SIG-M5 treated with dmso at 0.1 percent for 504 hours (cell line): ENCODE data around the gene IFNA2.
"Not testable (repeated sequence)": the region's sequence is repeated elsewhere in the genome, so short reads cannot be mapped to it uniquely, and the experiment has no call there.

ENCODE experiments used
- DNase-seq: peaks from one replicate; lab custom pipeline; 2025; ENCODE audit not compliant: unreplicated experiment; lab: John Stamatoyannopoulos, UW

Gene IFNA2

DNA sequence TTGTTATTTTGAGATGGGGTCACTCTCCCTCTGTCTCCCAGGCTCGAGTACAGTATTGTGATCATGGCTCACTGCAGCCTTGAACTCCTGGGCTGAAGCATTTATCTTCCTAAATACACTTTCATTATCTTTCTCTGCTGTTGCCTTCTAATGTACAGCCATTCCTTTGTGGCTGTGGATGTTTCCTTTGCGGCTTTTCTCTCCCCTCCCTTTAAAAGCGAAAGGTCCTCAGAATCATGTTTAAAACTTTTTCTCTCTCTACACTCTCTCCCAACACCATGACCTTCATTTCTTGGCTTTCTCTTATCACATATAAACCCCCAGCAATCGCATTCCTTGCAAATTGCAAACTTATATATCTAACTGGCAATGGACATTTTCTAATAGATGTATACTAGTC is 1.6 kb downstream of the IFNA2 start:
- DNase-seq = no peak

DNA sequence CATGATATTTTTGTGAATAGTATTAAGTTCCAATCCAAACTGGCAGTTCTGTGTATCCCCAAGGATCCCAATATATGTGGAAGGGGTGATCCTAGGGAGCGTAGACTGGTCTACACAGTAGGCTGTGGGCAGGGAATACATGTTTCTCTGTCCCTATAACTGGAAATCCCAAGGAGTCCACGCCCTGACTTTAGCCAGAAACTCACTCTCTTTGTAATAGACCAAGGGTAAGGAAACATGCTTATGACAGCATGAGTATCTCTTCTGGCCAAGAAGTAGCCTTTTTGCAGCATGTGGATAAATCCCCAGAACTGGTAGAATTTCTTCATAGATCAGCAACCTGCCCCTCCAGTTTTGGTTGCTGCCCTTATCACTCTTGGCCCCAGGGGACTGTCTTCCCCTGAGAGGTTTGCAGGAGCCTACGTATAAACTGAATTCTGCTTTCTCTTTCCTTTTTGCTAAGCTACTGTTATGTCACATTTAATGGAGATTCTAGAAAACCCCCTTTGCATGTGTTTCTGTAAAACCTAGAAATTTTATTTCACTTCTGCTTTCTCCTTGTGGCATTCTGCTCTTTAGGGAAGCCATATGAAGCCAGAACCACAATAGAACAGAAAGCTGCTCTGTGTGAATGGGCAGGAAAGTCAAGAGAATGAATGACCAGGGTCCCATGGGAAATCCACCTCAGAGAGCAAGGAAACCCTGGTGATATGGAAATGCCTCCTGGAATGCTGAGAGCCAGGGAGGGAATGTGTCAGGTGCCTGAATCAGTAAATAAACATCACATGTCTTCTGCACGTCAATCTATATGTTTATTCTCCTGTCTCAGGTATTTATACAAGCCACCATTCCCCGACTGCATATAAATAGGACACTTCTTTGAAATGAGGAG is 3.5 kb downstream of the IFNA2 start:
- peak; percentile 91 for DNase-seq

DNA sequence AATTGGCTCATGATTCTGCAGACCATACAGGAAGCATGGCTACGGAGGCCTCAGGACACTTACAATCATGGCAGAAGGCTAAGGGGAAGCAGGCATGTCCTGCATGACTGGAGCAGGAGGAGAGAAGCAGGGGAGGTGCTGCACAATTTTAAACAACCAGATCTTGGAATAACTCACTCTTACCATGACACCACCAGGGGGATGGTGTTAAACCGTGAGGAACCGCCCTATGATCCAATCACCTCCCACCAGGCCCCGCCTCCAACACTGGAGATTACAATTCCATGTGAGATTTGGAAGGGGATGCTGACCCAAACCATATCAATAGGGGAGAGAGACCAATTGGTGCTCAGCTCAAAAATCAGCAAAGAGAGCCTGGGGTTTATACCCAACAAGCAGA is 13.7 kb downstream of the IFNA2 start:
- DNase-seq = not testable (repeated sequence)

DNA sequence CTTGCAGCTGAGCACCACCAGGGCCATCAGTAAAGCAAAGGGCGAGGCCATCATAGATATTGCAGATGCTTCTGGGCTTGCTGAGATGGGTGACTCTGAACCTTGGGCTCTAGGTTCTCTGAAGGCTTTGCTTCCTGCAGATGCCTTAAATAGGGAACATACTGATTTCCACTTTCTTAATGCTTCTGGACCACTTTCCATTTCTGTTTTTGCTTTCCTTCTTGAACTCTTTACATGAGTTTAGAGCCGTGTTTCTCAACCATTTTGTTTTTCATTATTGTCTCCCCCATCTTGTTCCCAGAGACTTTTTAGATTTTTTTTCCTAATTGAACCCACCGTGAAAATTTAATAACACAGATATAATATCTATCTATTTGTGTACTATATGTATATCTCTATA is 17.2 kb downstream of the IFNA2 start, which contains the start of gene IFNA13:
Gene IFNA13 (minus strand): TSS at position 101 of the 400 bp plus-strand sequence. CDS start 47 bp downstream, at position 54.
- no peak for DNase-seq

DNA sequence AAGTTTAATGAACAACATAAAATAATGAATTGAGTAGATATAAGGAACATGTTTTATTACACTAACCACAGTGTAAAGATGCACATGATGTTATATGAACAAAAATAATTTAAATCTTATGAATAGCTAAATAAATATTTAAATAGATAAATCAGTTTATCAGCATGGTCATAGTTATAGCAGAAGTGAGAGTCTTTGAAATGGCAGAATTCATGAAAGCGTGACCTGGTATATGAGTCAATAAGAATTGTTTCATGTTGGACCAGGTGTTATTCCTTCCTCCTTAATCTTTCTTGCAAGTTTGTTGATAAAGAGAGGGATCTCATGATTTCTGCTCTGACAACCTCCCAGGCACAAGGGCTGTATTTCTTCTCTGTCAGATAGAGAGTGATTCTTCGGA is 18.0 kb downstream of the IFNA2 start:
- DNase-seq = not testable (repeated sequence)

DNA sequence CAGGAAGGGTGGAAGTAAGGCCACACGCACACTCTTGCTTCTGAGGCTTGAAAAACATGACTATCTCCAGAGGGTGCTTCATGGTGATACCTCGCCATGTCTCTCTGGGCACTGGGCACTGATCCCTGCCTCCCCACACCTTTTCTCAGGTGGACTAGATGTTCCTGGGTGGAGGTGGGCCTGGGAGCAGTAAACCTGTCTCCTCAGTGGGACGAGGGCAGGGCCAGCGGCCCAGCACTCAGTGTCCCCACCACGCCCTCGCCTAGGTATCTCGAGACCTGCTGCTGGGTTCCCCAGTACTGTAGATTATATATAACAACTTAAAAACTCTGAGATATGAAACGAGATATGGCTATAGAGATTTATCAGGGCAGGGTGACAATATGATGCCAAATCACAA is 22.9 kb downstream of the IFNA2 start:
- no peak for DNase-seq

DNA sequence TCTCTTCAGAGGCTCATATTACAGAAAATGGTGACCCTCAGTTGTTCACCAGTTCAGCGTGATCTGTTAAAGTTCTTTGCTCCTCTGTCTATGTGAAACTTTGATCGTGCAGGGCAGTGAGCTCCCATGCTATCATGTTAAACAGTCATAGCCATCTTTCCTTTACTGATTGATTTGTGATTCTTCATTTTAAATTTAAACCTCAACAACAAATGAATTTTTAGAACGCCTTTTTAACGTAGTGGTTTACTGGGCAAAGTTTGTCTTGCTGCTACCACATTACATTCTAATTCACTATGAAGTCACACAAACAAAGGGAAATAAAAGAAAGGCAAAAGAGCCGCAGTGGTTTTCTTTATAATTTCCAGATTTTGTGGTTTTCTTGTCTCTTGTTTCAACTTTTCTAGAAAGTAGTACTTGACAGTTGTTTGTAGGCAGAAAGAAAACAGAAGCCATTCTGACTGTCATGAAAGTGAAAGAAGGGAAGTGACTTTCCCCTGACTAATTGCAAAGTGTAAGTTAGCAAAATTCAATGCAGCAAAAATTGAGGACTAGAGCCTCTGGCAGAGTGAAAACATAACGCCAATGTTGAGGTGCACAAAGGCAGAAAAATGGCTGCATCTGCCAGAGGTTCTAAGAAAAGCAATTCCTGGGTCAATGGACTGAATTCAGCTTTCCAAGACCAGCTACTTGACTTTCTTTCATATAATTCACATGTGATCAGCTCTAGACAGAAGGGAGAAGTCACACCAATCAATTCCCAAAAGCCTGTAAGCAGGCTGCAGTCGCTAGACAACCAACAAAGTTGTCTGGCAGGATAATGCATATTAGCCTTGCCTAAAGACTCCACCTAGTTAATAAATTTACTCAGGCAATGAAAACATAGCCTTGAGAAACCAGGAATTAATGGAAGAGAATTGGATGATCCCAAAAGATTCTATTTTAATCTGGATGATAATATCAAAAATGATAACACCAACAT is 27.4 kb downstream of the IFNA2 start:
- DNase-seq = peak; percentile 59

DNA sequence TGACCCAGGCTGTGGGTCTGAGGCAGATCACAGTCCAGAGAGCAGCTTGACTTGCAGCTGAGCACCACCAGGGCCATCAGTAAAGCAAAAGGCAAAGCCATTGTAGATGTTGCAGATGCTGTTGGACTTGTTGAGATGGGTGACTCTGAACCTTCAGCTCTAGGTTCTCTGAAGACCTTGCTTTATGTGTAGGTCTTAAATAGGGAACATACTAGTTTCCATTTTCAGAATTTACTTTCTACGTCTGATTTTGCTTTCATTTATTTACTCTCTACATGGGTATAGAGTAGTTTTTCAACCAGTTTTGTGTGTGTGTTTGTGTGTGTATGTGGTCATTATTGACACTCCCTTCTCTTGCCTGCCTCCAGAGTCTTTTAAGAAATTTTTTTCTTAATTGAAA is 34.4 kb downstream of the IFNA2 start, which contains the start of gene IFNA6:
Gene IFNA6 (minus strand): TSS at position 101 of the 400 bp plus-strand sequence. CDS start 0 bp downstream, at position 101.
- DNase-seq = no peak

DNA sequence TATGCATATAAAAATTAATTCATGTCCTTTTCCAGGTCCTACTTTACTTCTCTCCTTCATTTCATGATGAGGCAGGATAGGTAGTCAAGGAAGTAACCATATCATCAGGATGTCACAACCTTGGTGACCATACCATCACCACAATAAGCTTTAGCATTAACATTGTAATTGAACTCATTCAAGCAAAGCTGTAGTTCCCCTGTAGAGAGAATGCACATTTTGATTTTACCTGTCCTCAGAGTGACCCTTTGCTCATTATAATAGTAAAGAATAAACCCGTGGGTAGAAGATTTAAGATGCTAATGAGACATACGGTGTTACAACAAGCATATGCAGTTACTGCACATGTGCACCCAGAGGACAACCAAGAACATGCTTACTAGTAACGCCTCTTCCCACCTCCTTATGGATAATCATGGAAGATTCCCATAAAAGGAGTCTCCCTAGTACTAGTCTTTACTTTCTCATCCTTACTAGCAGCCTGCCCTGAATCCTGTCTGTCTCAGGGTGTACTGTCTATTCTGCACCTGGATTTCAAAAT is 36.7 kb downstream of the IFNA2 start:
- no peak for DNase-seq

DNA sequence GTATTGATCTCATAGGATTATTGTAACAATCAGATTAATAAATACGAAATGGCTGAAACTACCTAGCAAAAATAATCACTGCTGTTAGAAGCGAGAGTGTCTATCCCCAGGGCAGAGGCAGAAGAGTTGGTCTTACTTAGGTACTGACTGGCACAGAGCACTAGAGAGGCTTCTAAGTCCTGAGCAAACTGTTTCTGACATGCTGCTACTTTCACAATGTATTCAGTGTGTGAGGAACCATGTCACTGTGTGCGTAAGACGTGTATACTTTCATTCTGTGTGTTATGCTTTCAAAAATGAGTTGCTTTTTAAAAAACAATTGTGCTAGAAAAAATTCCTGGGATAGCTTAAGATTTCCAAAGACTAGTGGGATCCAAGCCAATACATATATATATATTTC is 44.5 kb downstream of the IFNA2 start:
- no peak for DNase-seq

DNA sequence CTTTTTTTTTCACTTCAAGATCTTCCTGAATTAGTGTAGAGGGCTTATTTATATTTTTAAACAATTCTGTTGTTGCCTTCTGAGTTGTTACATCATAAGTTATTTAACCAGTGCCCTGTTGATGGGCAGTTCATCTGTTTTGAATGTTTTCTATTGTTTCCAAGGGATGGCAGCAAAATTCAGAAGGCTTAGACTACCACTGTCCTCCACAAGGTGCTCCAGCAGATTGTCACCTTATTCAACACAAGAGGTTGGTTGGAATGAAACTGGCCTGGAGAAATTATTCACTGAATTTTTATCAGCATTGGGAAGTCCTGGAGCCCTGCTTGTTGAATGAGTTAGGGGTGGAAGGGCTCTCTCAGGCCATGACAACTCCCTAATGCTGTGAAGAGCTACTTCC is 48.7 kb downstream of the IFNA2 start:
- peak; percentile 26 for DNase-seq

DNA sequence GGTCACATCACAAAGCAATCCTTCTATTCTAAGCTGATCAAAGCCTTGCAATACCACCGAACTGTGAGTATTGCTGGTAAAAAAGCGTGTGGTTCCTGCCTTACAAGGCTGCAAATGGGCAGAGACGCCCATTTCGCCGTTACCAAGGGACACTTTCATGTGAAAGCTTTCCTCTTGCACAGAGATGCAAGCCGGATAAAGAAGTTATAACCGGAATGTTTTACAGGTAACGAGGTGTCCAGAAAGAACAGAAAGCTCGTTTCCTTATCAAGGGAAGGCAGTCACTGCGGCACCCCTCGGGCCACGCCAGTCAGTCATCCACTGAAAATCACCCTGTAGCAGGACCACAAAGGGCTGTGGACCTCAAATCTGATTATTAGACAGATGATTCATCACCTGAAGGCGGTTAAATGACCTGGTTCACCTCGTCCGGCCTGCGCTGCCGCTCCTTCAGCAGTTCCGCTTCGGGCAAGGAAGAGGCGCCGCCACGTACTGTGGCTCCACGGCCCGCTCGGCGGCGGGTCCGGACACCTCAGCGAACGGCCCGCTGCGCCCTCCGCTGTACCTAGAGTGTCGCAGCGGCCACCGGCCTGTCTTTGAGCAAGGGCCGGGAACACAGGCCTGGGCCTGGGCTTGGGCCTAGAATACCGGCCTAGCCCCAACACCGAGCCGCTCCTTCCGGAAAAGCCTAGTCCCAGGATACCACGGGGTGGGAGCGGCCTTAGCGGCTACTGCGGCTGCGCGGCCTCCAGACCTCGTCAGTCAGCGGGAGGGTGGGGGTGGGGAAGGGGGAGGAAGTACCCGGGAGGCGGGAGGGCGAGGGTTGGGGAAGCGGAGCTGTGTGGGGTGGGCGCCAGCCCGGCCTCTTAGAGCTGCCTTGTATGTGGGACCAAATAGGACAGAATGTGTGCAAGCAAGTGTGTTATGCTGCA is 50.2 kb downstream of the IFNA2 start, which contains the start of gene KLHL9:
Gene KLHL9 (minus strand): TSS at position 704 of the 932 bp plus-strand sequence. CDS start 545 bp downstream, at position 159.
- DNase-seq = peak; percentile 80
